K562 (cell line): ENCODE measurements around the gene ATP2A3. TPM values are rescaled to one million over a fixed set of nuclear protein-coding genes. Genes with fewer than 3 reads are reported as not detected.

Experiments
- ADNP ChIP-seq: fragments of 200-800 bp; sonication (Bioruptor generic); IDR thresholded peaks from 2 replicates; pipeline ENCODE4 v1.6.1; 2016; ENCODE audit warnings: missing genetic modification characterization, missing compliant biosample characterization
- CCAR2 ChIP-seq: fragments of 200-400 bp; formaldehyde crosslinking; IDR thresholded peaks from 2 replicates; pipeline ENCODE4 v1.6.1; 2017; ENCODE audit warnings: mild to moderate bottlenecking, low read depth, low read length
- ETS2 ChIP-seq: IDR thresholded peaks from 2 replicates; pipeline ENCODE4 v1.6.1; 2016; ENCODE audit warnings: borderline replicate concordance, missing genetic modification characterization, mild to moderate bottlenecking, moderate library complexity, missing compliant biosample characterization; ENCODE audit not compliant: poor library complexity, severe bottlenecking
- FOXM1 ChIP-seq, 2 experiments: fragments of 450-650 bp in 1 of 2; sonication (generic) in 1 of 2; formaldehyde crosslinking in 1 of 2; IDR thresholded peaks; 2 replicates each; pipeline versions ENCODE4 v1.6.1 to v1.9.0; 2017 to 2022; ENCODE audit warnings: low read depth in 2 of 2, mild to moderate bottlenecking in 2 of 2, missing genetic modification reagents in 1 of 2, moderate library complexity in 1 of 2
- HMG20B ChIP-seq: fragments of 250-450 bp; sonication (Bioruptor Pico); IDR thresholded peaks from 2 replicates; pipeline ENCODE4 v1.5.0; 2021; ENCODE audit warnings: mild to moderate bottlenecking
- JUNB ChIP-seq: fragments of 450-650 bp; formaldehyde crosslinking; conservative IDR thresholded peaks from 2 replicates; pipeline ENCODE4 v1.4.0; 2020; ENCODE audit warnings: mild to moderate bottlenecking
- JUND ChIP-seq, 2 experiments: IDR thresholded peaks; 2 replicates in 1 of 2; 3 replicates in 1 of 2; pipeline ENCODE4 v1.6.1; 2011; ENCODE audit warnings: borderline replicate concordance in 2 of 2, low read depth in 2 of 2, low read length in 2 of 2, improper control_type of control experiment in 1 of 2, missing biosample characterization in 1 of 2, missing genetic modification characterization in 1 of 2, missing genetic modification reagents in 1 of 2
- POLR2A ChIP-seq: fragments of 450-650 bp; conservative IDR thresholded peaks from 2 replicates; pipeline ENCODE4 v1.6.1; 2016
- ZBTB7A ChIP-seq: IDR thresholded peaks from 2 replicates; pipeline ENCODE4 v1.6.1; 2011; ENCODE audit warnings: low read depth, mild to moderate bottlenecking, low read length, moderate library complexity, borderline replicate concordance; ENCODE audit not compliant: control insufficient read depth
- ZNF23 ChIP-seq: fragments of 250-450 bp; sonication (Bioruptor Pico); IDR thresholded peaks from 2 replicates; pipeline ENCODE4 v1.4.0; 2020; ENCODE audit warnings: mild to moderate bottlenecking
- ZNF668 ChIP-seq: fragments of 250-450 bp; sonication (Bioruptor Pico); IDR thresholded peaks from 2 replicates; pipeline ENCODE4 v1.8.0; 2022; ENCODE audit warnings: mild to moderate bottlenecking, inconsistent platforms
- ZNF778 ChIP-seq: fragments of 450-650 bp; formaldehyde crosslinking; IDR thresholded peaks from 2 replicates; pipeline ENCODE4 v1.4.0; 2020; ENCODE audit warnings: mild to moderate bottlenecking, moderate library complexity
- polyA plus RNA-seq, 8 experiments: library from polyadenylated mRNA; depleted of rRNA in 4 of 8; stranded (reverse) in 5 of 8; unstranded in 3 of 8; fragments of >200 nt; fragmentation: Nextera tagmentation in 2 of 8; fragmentation: Illumina TruSeq in 1 of 8; extraction: Ambion mirVana in 2 of 8; extraction: Trizol in 1 of 8; gene quantifications; 2 replicates each; pipeline versions ENCODE4 v1.2.1 to v1.2.3, GENCODE V29; 2011 to 2014; ENCODE audit warnings: inconsistent platforms in 1 of 8, missing spikeins in 1 of 8
- total RNA-seq, 7 experiments: library from RNA; depleted of rRNA in 6 of 7; stranded (reverse); fragments of >200 nt in 6 of 7; fragmentation: Illumina TruSeq in 2 of 7; extraction: Trizol in 2 of 7; gene quantifications; 2 replicates each; pipeline versions ENCODE4 v1.2.1 to v1.2.3, GENCODE V29; 2011 to 2021; ENCODE audit warnings: low replicate concordance in 1 of 7
- TF ChIP-seq, protein P1 (sequence below): fragments of 450-650 bp; IDR thresholded peaks from 2 replicates; pipeline ENCODE4 v1.7.1; 2018; ENCODE audit warnings: mild to moderate bottlenecking, low read depth; ENCODE audit not compliant: partially characterized antibody
- TF ChIP-seq, protein P2 (sequence below): fragments of 450-650 bp; conservative IDR thresholded peaks from 2 replicates; pipeline ENCODE4 v1.6.1; 2016; ENCODE audit warnings: missing genetic modification characterization, low read depth, mild to moderate bottlenecking, missing compliant biosample characterization, moderate library complexity
- TF ChIP-seq, protein P3 (sequence below): fragments of 450-650 bp; IDR thresholded peaks from 2 replicates; pipeline ENCODE4 v1.6.1; 2017; ENCODE audit warnings: antibody characterized with exemption, mild to moderate bottlenecking

The ATP2A3 gene
- total and polyA plus RNA-seq, 9 of the 15 experiments (the other 6 are each of a cell fraction or from before 2014, with no cell fraction given) = 0.65 to 103 (median 31.3) TPM

DNA sequence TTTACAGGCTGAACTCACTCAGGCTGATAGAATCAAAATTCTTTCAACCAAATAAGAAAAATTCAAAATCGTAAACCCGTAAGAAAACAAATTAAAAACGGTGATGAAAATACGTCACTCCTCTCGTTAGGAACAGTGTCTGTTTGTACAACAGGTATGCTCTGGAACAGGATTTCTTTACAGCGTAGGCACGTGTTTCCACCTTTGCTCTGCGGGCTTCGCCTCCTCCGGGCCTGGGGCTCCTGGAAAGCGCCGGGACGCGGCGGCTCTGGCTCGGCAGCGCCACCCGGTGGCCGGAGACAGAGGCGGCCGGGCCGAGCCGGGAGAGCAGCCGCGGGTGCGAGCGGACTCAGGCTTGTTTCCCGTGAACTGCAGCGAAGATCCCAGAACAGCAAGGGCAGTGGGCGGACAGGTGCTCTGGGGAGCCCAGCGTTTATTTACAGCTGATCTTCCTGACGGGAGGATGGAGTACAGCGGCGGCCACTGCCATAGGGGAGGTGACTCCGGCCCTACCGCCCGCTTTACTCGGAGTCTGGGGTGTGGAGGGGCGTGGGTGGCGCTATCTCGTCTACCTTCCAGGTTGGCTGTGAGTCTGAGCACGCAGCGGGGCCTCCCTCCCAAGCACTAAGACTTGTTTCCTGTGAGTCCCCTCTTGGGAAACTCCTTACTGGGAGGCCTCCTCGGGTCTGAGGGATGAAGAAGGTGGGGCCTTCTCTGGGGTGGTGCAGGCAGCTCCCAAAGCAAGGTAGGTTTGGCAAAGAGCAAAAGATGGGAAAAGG, 40.5 kb upstream of the ATP2A3 start (continued):
- TF ChIP-seq FOXM1 (IDR thresholded peaks at IDR 0.05; ENCODE audit: low read depth) = no peak
- no peak for TF ChIP-seq FOXM1 (CRISPR knock-in tag; IDR thresholded peaks at IDR 0.05; ENCODE audit: low read depth)
- TF ChIP-seq ZNF23 (CRISPR knock-in tag) = no peak
- TF ChIP-seq CCAR2 = no peak
- TF ChIP-seq, protein P1, sequence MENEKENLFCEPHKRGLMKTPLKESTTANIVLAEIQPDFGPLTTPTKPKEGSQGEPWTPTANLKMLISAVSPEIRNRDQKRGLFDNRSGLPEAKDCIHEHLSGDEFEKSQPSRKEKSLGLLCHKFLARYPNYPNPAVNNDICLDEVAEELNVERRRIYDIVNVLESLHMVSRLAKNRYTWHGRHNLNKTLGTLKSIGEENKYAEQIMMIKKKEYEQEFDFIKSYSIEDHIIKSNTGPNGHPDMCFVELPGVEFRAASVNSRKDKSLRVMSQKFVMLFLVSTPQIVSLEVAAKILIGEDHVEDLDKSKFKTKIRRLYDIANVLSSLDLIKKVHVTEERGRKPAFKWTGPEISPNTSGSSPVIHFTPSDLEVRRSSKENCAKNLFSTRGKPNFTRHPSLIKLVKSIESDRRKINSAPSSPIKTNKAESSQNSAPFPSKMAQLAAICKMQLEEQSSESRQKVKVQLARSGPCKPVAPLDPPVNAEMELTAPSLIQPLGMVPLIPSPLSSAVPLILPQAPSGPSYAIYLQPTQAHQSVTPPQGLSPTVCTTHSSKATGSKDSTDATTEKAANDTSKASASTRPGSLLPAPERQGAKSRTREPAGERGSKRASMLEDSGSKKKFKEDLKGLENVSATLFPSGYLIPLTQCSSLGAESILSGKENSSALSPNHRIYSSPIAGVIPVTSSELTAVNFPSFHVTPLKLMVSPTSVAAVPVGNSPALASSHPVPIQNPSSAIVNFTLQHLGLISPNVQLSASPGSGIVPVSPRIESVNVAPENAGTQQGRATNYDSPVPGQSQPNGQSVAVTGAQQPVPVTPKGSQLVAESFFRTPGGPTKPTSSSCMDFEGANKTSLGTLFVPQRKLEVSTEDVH = no peak
- no peak for TF ChIP-seq ADNP
- TF ChIP-seq, protein P2, sequence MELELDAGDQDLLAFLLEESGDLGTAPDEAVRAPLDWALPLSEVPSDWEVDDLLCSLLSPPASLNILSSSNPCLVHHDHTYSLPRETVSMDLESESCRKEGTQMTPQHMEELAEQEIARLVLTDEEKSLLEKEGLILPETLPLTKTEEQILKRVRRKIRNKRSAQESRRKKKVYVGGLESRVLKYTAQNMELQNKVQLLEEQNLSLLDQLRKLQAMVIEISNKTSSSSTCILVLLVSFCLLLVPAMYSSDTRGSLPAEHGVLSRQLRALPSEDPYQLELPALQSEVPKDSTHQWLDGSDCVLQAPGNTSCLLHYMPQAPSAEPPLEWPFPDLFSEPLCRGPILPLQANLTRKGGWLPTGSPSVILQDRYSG = 0 out of 2 replicates have a peak, but pooled peaks have one; percentile 57
- TF ChIP-seq, protein P3, sequence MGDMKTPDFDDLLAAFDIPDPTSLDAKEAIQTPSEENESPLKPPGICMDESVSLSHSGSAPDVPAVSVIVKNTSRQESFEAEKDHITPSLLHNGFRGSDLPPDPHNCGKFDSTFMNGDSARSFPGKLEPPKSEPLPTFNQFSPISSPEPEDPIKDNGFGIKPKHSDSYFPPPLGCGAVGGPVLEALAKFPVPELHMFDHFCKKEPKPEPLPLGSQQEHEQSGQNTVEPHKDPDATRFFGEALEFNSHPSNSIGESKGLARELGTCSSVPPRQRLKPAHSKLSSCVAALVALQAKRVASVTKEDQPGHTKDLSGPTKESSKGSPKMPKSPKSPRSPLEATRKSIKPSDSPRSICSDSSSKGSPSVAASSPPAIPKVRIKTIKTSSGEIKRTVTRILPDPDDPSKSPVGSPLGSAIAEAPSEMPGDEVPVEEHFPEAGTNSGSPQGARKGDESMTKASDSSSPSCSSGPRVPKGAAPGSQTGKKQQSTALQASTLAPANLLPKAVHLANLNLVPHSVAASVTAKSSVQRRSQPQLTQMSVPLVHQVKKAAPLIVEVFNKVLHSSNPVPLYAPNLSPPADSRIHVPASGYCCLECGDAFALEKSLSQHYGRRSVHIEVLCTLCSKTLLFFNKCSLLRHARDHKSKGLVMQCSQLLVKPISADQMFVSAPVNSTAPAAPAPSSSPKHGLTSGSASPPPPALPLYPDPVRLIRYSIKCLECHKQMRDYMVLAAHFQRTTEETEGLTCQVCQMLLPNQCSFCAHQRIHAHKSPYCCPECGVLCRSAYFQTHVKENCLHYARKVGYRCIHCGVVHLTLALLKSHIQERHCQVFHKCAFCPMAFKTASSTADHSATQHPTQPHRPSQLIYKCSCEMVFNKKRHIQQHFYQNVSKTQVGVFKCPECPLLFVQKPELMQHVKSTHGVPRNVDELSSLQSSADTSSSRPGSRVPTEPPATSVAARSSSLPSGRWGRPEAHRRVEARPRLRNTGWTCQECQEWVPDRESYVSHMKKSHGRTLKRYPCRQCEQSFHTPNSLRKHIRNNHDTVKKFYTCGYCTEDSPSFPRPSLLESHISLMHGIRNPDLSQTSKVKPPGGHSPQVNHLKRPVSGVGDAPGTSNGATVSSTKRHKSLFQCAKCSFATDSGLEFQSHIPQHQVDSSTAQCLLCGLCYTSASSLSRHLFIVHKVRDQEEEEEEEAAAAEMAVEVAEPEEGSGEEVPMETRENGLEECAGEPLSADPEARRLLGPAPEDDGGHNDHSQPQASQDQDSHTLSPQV = peak; percentile 99
- TF ChIP-seq JUND (IDR thresholded peaks at IDR 0.05; ENCODE audit: borderline replicate concordance, low read depth, low read length) = 0 out of 2 replicates have a peak, but pooled peaks have one; percentile 26
- TF ChIP-seq JUND (tag; IDR thresholded peaks at IDR 0.05; ENCODE audit: borderline replicate concordance, low read depth, low read length) = peak; percentile 44; the same call in 1 of the 3 replicates
- peak; percentile 47; the same call in 1 of the 2 replicates for TF ChIP-seq POLR2A
- no peak for TF ChIP-seq ETS2 (tag)
- TF ChIP-seq ZNF778 (CRISPR knock-in tag) = no peak
- TF ChIP-seq HMG20B (CRISPR knock-in tag) = no peak
- peak; percentile 10; the same call in 1 of the 2 replicates for TF ChIP-seq ZBTB7A
- TF ChIP-seq JUNB = no peak
- TF ChIP-seq ZNF668 (CRISPR knock-in tag) = peak; percentile 57; the same call in 1 of the 2 replicates
